Measurements from ENCODE around the gene ZDHHC24.

Gene ZDHHC24

GRCh38 chr11:66494935-66495334, 50.9 kb downstream of the ZDHHC24 start:
- no peak for DNase-seq (ENCODE audit: low spot score)

- DNase-seq (ENCODE audit: low spot score) = no peak
These were observed 51.4 kb downstream of the ZDHHC24 start for GRCh38 chr11:66494458-66494857.

GRCh38 chr11:66493130-66493529, 52.7 kb downstream of the ZDHHC24 start:
- DNase-seq (ENCODE audit: low spot score) = no peak

- DNase-seq (ENCODE audit: low spot score) = no peak
These were observed 53.5 kb downstream of the ZDHHC24 start for GRCh38 chr11:66492161-66492865.

- DNase-seq (ENCODE audit: low spot score) = no peak
These were observed 54.4 kb downstream of the ZDHHC24 start for GRCh38 chr11:66491315-66491935.

- no peak for DNase-seq (ENCODE audit: low spot score)
These were observed 56.2 kb downstream of the ZDHHC24 start for GRCh38 chr11:66489636-66490035.

GRCh38 chr11:66488957-66489356, 56.9 kb downstream of the ZDHHC24 start:
- no peak for DNase-seq (ENCODE audit: low spot score)

GRCh38 chr11:66484806-66485380, 61.0 kb downstream of the ZDHHC24 start:
- no peak for DNase-seq (ENCODE audit: low spot score)

- DNase-seq (ENCODE audit: low spot score) = peak; percentile 94
These were observed 65.5 kb downstream of the ZDHHC24 start, which contains the start of gene DPP3 for GRCh38 chr11:66480117-66480938. TSS of gene DPP3 (plus strand) at chr11:66480434. CDS start at chr11:66482201, 1,767 bp downstream.

GRCh38 chr11:66479394-66480116, 66.3 kb downstream of the ZDHHC24 start:
- DNase-seq (ENCODE audit: low spot score) = no peak

- DNase-seq (ENCODE audit: low spot score) = no peak
These were observed 67.0 kb downstream of the ZDHHC24 start for GRCh38 chr11:66478729-66479393.

GRCh38 chr11:66477263-66478201, 68.3 kb downstream of the ZDHHC24 start:
- DNase-seq (ENCODE audit: low spot score) = no peak

GRCh38 chr11:66476841-66477251, 69.0 kb downstream of the ZDHHC24 start:
- DNase-seq (ENCODE audit: low spot score) = no peak

GRCh38 chr11:66476173-66476840, 69.5 kb downstream of the ZDHHC24 start:
- DNase-seq (ENCODE audit: low spot score) = no peak

- no peak for DNase-seq (ENCODE audit: low spot score)
These were observed 70.3 kb downstream of the ZDHHC24 start for GRCh38 chr11:66475349-66476172.

- DNase-seq (ENCODE audit: low spot score) = no peak
These were observed 72.0 kb downstream of the ZDHHC24 start for GRCh38 chr11:66473608-66474515.

GRCh38 chr11:66473167-66473566, 72.7 kb downstream of the ZDHHC24 start:
- DNase-seq (ENCODE audit: low spot score) = no peak
